NT2/D1 (cell line): Measurements from ENCODE around the gene MOV10L1.
"Not testable (repeated sequence)": the region's sequence is repeated elsewhere in the genome, so short reads cannot be mapped to it uniquely, and the experiment has no call there.

Source experiments
- DNase-seq: peaks from one replicate; pipeline ENCODE4 v3.0.0-alpha.2; 2011; ENCODE audit warnings: low read depth, low spot score
- H3K27me3 ChIP-seq: 2 replicates; pipeline ENCODE4 v1.6.0; 2011; ENCODE audit warnings: mild to moderate bottlenecking; ENCODE audit not compliant: insufficient read length, insufficient read depth
- H3K36me3 ChIP-seq: 2 replicates; pipeline ENCODE4 v1.6.1; 2011; ENCODE audit warnings: mild to moderate bottlenecking, low read length, mixed read lengths; ENCODE audit not compliant: insufficient read depth, insufficient read length
- H3K4me1 ChIP-seq: 2 replicates; pipeline ENCODE4 v1.5.1; 2011; ENCODE audit not compliant: insufficient read depth, insufficient read length
- H3K4me3 ChIP-seq: 2 replicates; pipeline ENCODE4 v1.5.1; 2011; ENCODE audit warnings: low read depth; ENCODE audit not compliant: insufficient read length
- H3K9ac ChIP-seq: 2 replicates; pipeline ENCODE4 v1.6.0; 2011; ENCODE audit warnings: low read depth; ENCODE audit not compliant: insufficient read length
- H3K9me3 ChIP-seq: 2 replicates; pipeline ENCODE4 v1.5.1; 2011; ENCODE audit warnings: mild to moderate bottlenecking, low read length; ENCODE audit not compliant: insufficient read depth
- SUZ12 ChIP-seq: IDR thresholded peaks from 2 replicates; pipeline ENCODE4 v1.6.1; 2011; ENCODE audit not compliant: insufficient read length, insufficient read depth; ENCODE audit errors: extremely low read depth
- YY1 ChIP-seq: IDR thresholded peaks from 2 replicates; pipeline ENCODE4 v1.6.1; 2011; ENCODE audit not compliant: insufficient read length, insufficient read depth
- ZNF274 ChIP-seq: IDR thresholded peaks from 2 replicates; pipeline ENCODE4 v1.6.1; 2011; ENCODE audit warnings: mild to moderate bottlenecking, low read depth, low read length

Gene MOV10L1

DNA sequence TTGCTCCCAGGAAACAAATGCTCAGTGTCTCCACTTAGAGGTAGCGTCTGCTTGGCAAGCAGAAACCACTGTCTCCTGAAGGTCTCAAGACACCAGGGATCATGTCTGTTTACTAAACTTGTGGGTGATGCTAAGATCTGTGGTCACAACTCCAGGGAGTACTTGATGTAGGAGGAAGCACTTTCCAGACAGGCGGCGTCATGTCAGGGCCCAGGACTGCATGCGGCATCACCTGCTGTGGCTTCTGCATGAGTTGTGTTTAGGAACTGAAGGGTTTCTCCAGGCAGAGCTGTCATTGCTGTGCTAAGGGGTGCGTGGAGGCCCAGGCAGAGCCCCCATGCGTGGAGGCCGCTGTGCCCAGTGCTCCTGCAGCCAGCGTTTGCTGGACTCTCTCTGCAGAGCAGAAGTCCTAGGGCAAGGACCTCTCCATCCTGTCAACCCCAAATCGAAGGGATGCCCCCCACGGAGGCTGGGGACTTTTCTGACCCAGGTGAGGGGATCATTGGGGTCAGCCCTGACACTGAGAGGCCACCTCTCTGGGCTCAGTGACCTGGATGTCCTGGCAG lies 72.7 kb downstream of the MOV10L1 start:
- Histone ChIP-seq H3K36me3 (no peaks in the 10 kb centered on the region), H3K4me1 (peaks cover 4% of the 10 kb centered on the region), H3K4me3 (no peak overlapping the region), H3K27me3 (no peaks in the 10 kb centered on the region), H3K9ac (no peak overlapping the region), H3K9me3 (no peaks in the 10 kb centered on the region)
- DNase-seq: no peak
- TF ChIP-seq SUZ12 (no peak), ZNF274 (no peak), YY1 (no peak)

GRCh38 chr22:50165436-50166123 lies 75.8 kb downstream of the MOV10L1 start:
- Histone ChIP-seq H3K36me3 (no peaks in the 10 kb centered on the region), H3K4me3 (no peak overlapping the region), H3K9ac (no peak overlapping the region), H3K27me3 (peaks cover 12% of the 10 kb centered on the region), H3K4me1 (peaks cover 4% of the 10 kb centered on the region), H3K9me3 (no peaks in the 10 kb centered on the region)
- TF ChIP-seq YY1: no peak
- TF ChIP-seq SUZ12: no peak
- no peak for TF ChIP-seq ZNF274
- no peak for DNase-seq

- Histone ChIP-seq H3K9me3 (no peaks in the 10 kb centered on the region), H3K27me3 (peaks cover 27% of the 10 kb centered on the region), H3K4me1 (peaks cover 4% of the 10 kb centered on the region), H3K9ac (no peak overlapping the region), H3K36me3 (no peaks in the 10 kb centered on the region), H3K4me3 (no peak overlapping the region)
- no peak for TF ChIP-seq ZNF274
- TF ChIP-seq YY1: no peak
- no peak for TF ChIP-seq SUZ12
- no peak for DNase-seq
Measured at GRCh38 chr22:50167689-50168489, 78.1 kb downstream of the MOV10L1 start.

DNA sequence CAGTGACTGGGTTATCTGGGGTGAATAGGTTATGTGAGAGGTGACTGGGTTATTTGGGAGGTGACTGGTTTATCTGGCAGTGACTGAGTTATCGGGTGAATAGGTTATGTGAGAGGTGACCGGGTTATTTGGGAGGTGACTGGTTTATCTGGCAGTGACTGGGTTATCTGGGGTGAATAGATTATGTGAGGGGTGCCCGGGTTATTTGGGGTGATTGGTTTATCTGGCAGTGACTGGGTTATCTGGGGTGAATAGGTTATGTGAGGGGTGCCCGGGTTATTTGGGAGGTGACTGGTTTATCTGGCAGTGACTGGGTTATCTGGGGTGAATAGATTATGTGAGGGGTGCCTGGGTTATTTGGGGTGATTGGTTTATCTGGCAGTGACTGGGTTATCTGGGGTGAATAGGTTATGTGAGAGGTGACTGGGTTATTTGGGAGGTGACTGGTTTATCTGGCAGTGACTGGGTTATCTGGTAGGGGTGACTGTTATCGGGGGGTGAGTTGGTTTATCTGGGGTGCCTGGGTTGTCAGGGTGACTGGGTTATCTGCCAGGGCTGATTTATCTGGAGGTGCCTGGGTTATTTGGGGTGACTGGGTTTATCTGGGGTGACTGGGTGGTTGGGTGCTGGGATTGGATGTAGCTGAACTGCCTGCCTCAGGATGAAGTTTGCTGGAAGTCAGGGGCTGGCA lies 78.8 kb downstream of the MOV10L1 start:
- not testable (repeated sequence) for H3K4me3 ChIP-seq, DNase-seq, H3K9ac ChIP-seq, H3K36me3 ChIP-seq, H3K4me1 ChIP-seq, H3K9me3 ChIP-seq
- H3K27me3 ChIP-seq: peaks cover 27% of the 10 kb centered on the region

DNA sequence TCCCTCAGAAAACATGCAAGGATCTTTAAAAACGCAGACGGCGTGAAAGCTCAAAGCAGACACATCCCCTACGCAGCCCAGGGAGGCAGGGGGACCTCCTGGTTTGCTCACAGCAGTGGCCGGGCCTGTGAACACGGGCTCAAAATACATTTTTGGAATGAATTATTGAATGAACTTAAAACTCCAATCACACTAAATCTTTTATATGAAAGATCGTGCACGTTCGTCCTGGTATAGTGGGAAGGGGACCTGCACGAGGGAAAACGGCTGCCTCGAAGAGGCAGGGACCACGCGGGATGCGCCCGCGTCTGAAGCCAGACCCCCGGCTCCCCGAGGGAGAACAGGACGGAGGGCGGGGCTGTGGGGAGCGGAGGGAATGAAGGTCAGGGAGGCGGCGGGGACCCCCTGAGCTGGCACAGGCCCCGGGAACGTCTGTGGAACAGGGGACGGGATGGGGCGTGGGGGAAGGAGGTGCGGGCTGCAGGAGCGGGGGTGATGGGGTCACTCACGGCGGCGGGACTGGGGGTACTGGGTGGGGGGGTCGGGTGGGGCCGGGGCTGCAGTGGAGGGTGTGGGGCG lies 79.5 kb downstream of the MOV10L1 start:
- DNase-seq: no peak
- no peaks in the 10 kb centered on the region for H3K9me3 ChIP-seq
- no peak for TF ChIP-seq YY1
- TF ChIP-seq ZNF274: no peak
- no peak for TF ChIP-seq SUZ12
- H3K36me3 ChIP-seq: no peaks in the 10 kb centered on the region
- H3K9ac ChIP-seq: no peak overlapping the region
- peaks cover 27% of the 10 kb centered on the region for H3K27me3 ChIP-seq
- H3K4me3 ChIP-seq: peak overlapping the region; percentile 36
- H3K4me1 ChIP-seq: peaks cover 4% of the 10 kb centered on the region

- peaks cover 4% of the 10 kb centered on the region for H3K4me1 ChIP-seq
- peak overlapping the region; percentile 36 for H3K4me3 ChIP-seq
- TF ChIP-seq ZNF274: no peak
- no peaks in the 10 kb centered on the region for H3K36me3 ChIP-seq
- H3K9me3 ChIP-seq: no peaks in the 10 kb centered on the region
- H3K27me3 ChIP-seq: peaks cover 27% of the 10 kb centered on the region
- DNase-seq: no peak
- peak overlapping the region; percentile 42 for H3K9ac ChIP-seq
Measured at GRCh38 chr22:50169774-50170341, 80.1 kb downstream of the MOV10L1 start.
